Neural crest cell (in vitro differentiated cells): ENCODE results near the gene NUMBL. TPM values are rescaled to one million over a fixed set of nuclear protein-coding genes. Genes with fewer than 3 reads are reported as not detected.

Experiments
- DNase-seq: peaks from one replicate; pipeline ENCODE4 v3.0.0; 2021; ENCODE audit warnings: low read depth, mixed read lengths, low spot score
- H3K27ac Mint-ChIP-seq: one replicate; pipeline ENCODE4 v1.8.0; 2021; ENCODE audit warnings: mild to moderate bottlenecking, mixed read lengths; ENCODE audit not compliant: unreplicated experiment
- H3K27me3 Mint-ChIP-seq: 2 replicates; pipeline ENCODE4 v1.8.0; 2021; ENCODE audit warnings: low read depth, mild to moderate bottlenecking, mixed read lengths
- H3K36me3 Mint-ChIP-seq: 2 replicates; pipeline ENCODE4 v1.8.0; 2021; ENCODE audit warnings: low read depth, mild to moderate bottlenecking, mixed read lengths
- H3K4me1 Mint-ChIP-seq: 2 replicates; pipeline ENCODE4 v1.8.0; 2021; ENCODE audit warnings: mixed read lengths
- H3K4me3 Mint-ChIP-seq: one replicate; pipeline ENCODE4 v1.8.0; 2021; ENCODE audit warnings: mild to moderate bottlenecking, mixed read lengths
- H3K9me3 Mint-ChIP-seq: 2 replicates; pipeline ENCODE4 v1.8.0; 2021; ENCODE audit warnings: mixed read lengths
- CTCF ChIP-seq: fragments of 200-600 bp; sonication (generic); conservative IDR thresholded peaks from 2 replicates; pipeline ENCODE4 v1.5.0; 2021; ENCODE audit warnings: antibody characterized with exemption, mild to moderate bottlenecking
- long read RNA-seq: library from polyadenylated mRNA; unstranded; transcript quantifications from one replicate; pipeline ENCODE4 v2.0.0, GENCODE V29; 2020
- total RNA-seq: library from RNA; stranded (reverse); gene quantifications from 2 replicates; pipeline ENCODE4 v1.2.1, GENCODE V29; 2021

NUMBL gene
- 21.4 and 26.8 TPM in 2 replicates for total RNA-seq
- long read RNA-seq = 0 reads

- peak within 1 kb of the TSS; percentile 95 for H3K4me3 Mint-ChIP-seq
- peaks cover 9% of the 10 kb centered on the region for H3K36me3 Mint-ChIP-seq
- H3K27ac Mint-ChIP-seq = peak within 1 kb of the TSS; percentile 98
- no peak for TF ChIP-seq CTCF
- H3K27me3 Mint-ChIP-seq = peaks cover 2% of the 10 kb centered on the region
- H3K4me1 Mint-ChIP-seq = peaks cover 5% of the 10 kb centered on the region
- no peak for DNase-seq
- H3K9me3 Mint-ChIP-seq = no peaks in the 10 kb centered on the region
Observed at GRCh38 chr19:40690050-40690692, at the start of gene NUMBL. TSS of gene NUMBL (minus strand) at chr19:40690651. CDS start at chr19:40690483, 168 bp downstream.

GRCh38 chr19:40739030-40739839, 48.8 kb upstream of the NUMBL start:
- TF ChIP-seq CTCF = no peak
- H3K36me3 Mint-ChIP-seq = peaks cover 6% of the 10 kb centered on the region
- H3K27ac Mint-ChIP-seq = no peak overlapping the region
- H3K9me3 Mint-ChIP-seq = no peaks in the 10 kb centered on the region
- no peak overlapping the region for H3K4me3 Mint-ChIP-seq
- DNase-seq = no peak
- H3K4me1 Mint-ChIP-seq = peaks cover 3% of the 10 kb centered on the region
- no peaks in the 10 kb centered on the region for H3K27me3 Mint-ChIP-seq

GRCh38 chr19:40737102-40737644, 46.7 kb upstream of the NUMBL start:
- TF ChIP-seq CTCF = no peak
- Mint-ChIP-seq H3K27ac (no peak overlapping the region), H3K4me1 (peaks cover 3% of the 10 kb centered on the region), H3K9me3 (no peaks in the 10 kb centered on the region), H3K4me3 (no peak overlapping the region), H3K36me3 (peaks cover 13% of the 10 kb centered on the region), H3K27me3 (no peaks in the 10 kb centered on the region)
- DNase-seq = no peak

- H3K27me3 Mint-ChIP-seq = no peaks in the 10 kb centered on the region
- no peak for TF ChIP-seq CTCF
- H3K4me3 Mint-ChIP-seq = no peak overlapping the region
- H3K27ac Mint-ChIP-seq = no peak overlapping the region
- no peaks in the 10 kb centered on the region for H3K9me3 Mint-ChIP-seq
- no peak for DNase-seq
- H3K36me3 Mint-ChIP-seq = peaks cover 13% of the 10 kb centered on the region
- peaks cover 3% of the 10 kb centered on the region for H3K4me1 Mint-ChIP-seq
Observed at GRCh38 chr19:40736661-40737060, 46.2 kb upstream of the NUMBL start.

GRCh38 chr19:40735013-40735771, 44.7 kb upstream of the NUMBL start:
- DNase-seq = no peak
- H3K36me3 Mint-ChIP-seq = peaks cover 13% of the 10 kb centered on the region
- TF ChIP-seq CTCF = no peak
- no peak overlapping the region for H3K4me3 Mint-ChIP-seq
- peaks cover 3% of the 10 kb centered on the region for H3K4me1 Mint-ChIP-seq
- H3K27me3 Mint-ChIP-seq = no peaks in the 10 kb centered on the region
- H3K9me3 Mint-ChIP-seq = no peaks in the 10 kb centered on the region
- no peak overlapping the region for H3K27ac Mint-ChIP-seq
